ENCODE measurements around the gene GNB1L.

GNB1L gene

DNA sequence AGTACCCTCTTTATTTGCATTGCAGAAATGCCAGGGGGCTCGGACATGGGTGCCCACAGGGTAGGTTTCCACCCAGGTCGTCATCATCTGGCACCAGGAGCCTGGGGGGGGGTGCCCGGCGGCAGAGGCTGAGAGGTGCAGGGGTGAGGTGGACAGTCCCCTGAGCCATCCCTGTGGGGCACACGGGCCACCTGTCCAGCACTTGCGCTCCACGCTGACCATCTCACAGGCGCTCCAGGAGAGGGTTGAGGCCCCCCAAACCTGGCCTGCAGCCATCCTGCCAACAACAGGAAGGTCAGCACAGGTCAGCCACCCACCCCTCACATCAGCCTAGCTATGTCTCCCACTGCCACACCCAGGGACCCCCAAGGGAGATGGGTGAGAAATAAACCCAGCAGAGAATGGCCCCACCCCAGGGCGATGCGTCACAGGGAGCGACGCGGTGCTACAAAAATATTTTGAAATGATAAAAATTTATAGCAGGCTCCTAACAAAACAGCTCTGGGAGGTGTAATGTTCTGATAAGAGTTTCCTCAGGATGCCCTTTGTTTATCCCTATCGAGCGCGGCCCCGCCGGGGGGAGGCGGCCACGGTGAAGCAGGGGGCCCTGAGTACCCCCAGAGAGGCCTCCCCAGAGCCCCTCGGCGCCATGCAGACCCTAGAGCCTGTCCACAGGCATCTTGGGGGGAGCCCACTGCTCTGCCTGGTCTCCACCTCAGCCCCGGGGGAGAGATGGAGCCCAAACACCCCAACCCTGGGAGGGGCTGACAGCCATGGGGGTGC lies 21.0 kb upstream of the GNB1L start:
- no peak for DNase-seq (ENCODE audit: low read depth)

DNA sequence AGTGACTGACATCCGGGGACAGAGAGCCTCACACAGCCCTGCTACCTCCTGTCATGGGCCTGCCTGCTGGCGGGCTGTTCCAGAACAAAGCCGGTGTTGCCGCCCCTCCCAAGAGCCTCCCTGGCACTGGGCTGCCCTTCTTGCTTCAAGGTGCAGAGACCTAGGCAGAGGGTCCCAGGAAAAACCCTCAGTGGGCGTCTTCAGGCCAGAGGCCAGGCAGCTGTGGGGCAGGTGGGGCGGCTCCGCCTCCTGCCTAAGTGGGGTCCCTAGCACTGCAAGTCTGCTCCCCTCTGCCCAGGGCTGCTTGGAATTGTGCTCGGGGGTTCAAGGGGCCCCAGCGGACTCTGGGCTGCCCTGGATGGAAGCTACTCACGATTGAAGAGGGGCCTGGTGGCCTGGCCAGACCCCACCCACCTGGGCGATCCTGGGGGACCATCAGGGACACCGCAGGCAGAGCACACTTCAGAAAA lies 20.4 kb upstream of the GNB1L start:
- DNase-seq (ENCODE audit: low read depth) = no peak

DNA sequence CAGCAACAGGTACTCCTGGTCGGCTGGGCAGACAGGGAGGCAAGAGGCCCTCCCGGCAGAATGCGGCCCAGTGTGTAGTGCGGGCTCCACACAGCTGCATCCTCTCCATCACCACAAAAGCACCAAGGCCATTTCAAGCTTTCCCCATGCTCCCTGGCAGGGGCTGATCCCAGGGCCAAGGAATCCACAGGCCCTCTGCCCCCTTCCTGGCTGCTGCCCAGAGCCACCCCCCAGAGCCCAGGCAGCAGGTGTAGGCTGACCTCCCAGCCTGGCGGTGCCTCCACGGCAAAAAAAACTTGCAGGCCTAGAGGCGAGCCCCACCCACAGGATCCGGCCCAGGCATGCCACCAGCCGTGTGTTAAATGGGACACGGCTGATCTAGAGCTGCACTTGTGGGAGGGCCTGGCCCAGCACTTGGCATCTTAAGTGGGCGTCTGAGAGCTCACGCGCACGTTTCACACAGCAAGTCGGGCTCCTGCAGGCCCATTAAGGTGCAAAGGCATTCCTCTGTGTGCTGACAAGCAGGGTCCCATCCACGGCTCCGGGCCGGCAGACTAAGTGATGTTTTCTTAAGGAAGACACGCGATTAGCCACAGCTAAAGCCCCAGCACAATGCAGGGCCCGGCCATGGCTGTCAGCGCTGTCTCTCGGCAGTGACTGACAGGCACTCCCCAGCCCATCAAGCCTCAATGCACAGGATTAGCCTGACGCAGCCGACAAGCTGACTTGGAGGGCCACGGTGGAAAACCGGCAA lies 19.8 kb upstream of the GNB1L start:
- no peak for DNase-seq (ENCODE audit: low read depth)

DNA sequence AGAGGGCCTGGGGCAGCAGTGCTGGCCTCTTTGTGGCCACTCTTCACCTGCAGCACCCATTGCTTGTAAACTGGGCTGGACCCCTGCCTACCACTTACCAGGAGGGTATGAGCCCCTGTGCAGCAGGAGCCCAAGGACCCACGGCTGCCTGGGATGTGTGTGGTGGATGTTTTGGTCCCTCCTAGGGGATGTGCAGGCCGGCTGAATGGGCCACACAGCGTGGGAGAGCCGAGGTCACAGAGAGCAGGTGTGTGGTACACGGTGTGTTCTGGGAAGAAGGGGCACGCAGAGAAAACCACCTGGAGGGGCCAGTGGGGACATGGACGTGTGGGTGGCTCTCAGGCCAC lies 19.3 kb upstream of the GNB1L start:
- DNase-seq (ENCODE audit: low read depth) = no peak

DNA sequence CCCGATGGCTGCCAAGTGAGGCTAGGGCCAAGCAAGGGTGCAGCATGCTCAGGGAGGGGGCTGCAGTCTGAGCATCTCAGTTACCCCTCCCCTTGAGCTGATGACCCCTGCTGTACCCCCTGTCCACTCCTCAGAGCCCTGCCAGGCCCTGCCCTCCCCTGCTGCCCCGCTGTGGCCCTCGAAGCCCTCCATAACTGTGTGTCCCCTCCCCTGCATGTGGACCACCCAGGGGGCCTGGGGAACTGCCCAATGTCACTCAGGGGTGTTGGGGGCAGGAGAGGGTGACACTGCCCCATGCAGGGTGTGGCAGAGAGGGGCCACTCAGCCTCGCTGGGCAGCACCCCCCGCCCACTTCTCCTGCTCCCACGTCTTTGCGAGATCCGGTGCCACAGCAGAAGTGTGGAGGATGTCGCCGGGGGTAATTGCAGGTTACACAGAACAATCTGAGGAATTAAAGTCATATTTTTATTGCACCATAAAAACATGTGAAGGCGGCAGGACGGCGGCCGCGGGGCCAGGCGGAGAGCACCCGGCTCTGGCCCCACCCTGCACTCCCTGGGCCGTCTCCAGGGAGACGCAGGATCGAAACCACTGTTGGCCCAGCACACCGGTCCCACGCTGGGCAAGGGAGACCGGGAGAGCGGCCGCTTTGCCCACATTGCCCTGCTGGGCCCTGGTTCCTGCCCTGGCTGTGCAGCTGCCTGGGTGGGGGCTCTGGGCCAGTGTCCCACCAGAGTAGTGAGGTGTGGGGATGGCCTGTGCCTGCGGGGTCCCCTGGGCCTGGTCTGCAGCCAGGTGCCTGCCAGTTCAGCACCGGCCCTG lies 18.7 kb upstream of the GNB1L start:
- DNase-seq (ENCODE audit: low read depth) = no peak

DNA sequence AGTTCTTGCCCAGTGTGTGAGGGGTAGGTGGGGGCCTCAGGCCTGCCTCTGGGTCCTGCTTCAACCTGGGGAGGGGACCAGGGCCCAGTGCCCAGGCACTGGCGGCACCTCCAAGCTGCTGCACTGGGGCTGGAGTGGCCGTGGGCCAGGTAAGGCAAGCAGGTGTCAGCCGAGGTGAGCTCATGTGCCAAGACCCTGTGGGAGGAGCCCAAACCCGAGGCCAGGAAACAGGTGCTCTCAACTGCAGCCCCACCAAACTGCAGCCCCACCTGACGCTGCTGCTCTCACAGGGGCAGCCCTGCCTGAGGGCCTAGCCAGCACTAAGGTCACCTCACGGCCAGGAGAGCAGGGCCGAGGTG lies 18.1 kb upstream of the GNB1L start:
- DNase-seq (ENCODE audit: low read depth) = no peak

DNA sequence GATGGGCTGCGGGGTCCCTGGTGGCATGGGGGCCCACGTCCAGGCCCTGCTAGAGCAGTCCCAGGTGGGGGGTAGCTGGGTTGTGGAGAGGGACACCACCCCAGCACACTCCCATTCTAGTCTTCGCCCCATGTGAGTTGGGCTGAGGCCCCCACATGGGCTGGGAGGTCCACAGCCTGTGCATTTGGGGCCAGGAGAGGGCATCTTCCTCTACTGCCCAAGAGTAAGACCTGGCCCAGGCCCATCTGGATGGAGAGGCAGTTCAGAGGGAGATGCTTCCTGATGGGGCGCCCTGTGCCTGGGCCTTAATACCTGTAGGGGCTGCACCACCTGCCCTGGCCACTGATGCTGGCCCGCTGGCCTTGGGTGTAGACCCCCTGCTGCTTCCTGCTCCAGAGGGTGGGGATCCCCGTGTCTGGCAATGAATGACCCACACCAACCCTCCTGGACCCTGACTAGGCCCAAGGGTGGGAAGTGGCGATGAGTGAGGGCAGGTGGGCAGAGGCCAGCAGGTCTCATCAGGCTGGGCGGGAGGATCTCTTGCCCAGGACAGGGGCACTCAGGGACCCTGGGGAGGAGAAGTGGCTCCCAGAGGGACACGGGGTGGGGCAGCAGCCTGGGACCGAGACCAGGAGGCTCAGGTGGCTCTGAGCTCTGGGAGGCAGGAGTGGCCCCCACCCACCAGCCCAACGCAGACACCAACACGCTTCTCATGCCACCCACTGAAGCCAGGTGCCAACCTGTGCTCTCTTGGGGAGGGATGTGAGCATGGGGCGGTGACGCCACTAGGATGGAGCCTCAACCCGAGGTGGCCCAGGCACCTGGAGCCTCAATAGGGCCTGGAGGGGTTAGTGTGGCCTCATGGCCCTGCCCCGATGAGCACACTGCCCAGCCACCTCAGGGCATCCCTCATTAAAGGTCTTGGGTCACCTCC lies 17.4 kb upstream of the GNB1L start:
- no peak for DNase-seq (ENCODE audit: low read depth)

DNA sequence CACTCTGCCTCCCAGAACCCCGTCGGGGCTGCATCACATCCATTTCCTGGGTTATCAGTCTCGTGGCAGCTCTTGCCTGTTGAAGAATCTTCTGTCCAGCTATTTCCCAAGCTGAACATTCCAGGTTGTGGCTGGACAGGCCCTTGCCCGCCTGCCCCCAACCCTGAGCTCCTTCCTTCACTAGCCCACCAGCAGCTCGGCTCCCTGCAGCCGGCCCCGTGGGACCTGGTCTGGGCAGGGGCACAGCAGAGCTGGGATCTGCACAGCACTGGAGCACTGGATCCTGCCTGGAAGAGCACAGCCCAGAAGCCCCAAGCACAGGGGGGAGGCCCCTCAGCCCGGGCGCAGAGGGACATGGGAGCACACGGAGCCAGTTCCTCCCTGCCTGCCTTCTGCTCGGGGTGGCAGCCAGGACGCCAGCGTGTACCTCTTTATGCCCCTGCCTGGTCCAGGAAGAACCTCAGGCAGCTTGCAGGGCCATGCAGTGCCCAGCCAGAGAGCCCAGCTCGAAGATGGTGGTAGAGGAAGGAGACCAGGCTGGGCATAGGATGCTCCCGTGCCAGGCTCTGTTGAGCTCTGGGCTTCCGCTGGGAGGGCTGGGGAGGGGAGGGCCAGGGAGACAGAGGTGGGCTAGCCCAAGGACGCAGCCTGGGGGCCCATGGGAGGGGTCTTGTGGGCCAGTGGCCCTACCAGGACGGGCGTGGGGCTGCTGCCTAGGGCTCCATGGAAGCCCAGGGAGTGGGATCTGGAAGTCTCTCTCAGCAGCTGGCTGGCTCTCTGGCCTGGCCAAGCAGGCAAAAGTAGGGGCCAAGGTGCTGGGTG lies 16.6 kb upstream of the GNB1L start:
- no peak for DNase-seq (ENCODE audit: low read depth)

DNA sequence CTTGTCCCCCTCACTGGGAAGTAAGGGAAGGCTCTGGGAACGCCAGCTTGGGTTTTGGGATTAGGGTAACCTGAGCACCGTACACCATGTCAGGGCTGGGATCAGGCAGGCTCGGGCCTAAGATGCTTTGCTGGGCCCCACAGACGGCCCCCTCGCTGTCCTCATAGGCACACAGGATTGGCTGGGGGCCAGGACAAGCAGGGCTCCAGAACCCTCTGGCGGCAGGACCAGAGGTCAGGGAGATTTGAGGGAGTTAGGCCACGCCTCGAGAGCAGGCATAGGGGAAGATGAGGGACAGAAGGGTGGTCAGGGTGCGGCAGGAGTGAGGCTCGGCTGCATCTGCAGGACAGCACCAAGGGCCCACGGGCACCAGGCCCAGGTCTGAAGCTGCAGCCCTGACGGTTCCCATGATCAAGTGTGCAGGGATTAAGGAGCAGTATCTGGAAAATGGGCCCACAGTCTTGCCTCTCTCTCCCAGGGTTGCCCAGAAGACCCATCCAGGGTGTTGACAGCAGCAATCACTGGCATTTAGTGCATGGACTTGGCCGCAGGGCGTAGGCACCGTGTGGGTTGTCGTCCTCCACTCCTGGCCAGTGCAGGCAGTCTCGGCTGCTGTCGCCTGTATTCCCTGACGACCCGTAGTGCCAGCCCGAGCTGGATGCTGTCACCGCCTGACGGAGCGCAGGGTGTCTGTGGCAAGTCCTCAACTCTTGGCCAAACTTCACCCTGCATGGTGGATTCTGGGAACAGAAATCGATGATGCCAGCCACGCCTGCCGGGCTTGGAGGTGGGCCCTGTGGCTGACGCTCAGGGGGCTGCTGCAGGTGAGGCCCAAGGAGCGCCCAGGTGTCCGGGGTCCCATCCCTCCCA lies 15.7 kb upstream of the GNB1L start:
- DNase-seq (ENCODE audit: low read depth) = no peak

DNA sequence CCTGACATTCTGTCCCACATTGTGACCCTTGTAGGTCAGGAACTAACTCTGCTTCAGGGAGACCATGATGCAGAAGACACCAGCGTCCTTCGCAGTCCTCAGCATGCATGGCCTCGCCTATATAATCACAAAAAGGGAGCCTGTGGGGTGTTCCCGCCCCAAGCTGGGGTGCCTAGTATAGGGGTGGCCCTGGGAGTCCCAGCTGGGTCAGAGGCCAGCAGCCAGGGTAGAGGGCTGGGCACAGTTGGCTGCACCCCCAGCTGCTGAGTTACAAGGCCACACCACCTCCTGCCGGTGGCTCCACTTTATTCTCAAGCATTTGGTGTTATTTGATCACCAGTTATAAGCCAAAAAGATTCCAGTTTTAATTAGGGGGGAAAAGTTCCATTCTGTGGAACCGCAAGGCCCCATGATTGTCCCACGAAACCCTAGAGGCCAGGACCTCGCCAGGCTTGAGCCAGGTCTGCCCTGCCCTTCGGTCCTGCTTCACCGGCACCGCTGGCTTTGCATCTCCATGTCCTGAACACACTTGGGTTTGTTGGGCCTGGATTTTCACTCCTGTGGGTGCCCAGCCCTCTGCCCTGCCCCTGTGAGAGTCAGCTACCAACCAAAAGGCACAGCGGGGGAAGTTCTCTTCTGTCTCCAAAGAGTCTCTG lies 15.0 kb upstream of the GNB1L start:
- no peak for DNase-seq (ENCODE audit: low read depth)

DNA sequence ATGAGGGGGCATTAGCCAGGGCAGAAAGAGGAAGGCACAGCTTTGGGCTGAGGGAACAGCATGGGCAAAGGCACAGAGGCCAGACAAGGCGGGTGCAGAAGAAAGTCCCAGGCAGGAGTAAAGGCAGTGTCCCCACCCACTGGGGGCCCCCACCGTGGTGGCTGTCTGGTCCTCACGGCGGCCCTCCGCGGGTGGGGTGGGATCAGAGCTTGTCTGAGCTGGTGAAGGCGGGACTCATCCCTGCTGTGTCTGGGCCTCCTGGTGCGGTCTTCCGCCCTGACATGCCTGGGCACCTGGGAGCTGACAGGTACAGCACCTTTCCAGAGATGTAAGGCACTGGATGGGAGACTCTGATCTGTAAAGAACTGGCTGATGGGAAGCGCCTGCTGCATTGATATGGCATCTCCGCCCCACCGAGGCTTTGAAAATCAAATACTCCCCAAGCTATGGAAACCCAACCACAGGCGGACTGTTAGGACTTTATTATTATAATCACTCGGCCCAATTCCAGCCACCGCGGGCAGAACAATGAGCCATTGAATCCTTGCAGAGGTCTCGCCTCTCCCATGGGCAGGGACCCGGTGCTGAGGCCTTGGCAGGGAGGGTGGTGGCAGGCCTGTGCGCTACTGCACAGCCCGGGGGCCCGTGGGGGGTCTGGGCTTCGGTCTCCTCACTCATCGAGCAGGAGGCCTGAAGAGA lies 14.2 kb upstream of the GNB1L start:
- no peak for DNase-seq (ENCODE audit: low read depth)

DNA sequence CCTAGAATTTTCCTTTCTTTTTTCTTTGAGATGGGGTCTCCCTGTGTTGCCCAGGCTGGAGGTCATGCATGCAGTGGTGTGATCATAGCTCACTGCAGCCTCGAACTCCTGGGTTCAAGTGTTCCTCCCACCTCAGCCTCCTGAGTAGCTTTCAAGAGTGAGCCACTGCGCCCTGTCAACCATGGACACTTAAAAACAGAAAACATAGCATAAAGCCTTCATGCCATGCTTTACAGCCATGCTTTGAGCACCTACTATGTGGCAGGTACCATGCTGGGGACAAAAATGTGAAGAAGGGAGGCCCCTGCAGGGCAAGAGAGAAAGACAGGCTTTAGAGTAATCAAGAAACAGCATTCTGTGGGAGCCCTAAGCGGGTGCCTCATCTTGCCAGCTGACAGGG lies 13.7 kb upstream of the GNB1L start:
- DNase-seq (ENCODE audit: low read depth) = no peak

DNA sequence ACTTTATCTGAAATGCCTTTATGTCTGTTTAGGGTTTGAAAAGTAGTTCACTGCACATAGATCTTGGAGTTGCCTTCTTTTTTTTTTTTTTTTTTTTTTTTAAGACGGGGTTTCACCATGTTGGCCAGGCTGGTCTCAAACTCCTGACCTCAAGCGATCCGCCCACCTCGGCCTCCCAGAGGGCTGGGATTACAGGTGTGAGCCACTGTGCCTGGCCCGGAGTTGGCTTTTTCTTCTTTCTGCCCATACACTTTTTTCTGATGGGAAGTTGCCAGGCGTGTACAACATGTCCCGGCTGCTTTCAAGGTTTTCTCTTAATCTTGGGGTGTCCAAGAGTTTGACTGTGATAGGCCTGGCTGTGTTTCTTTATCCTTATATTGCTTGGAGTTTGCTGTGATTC lies 12.9 kb upstream of the GNB1L start:
- DNase-seq (ENCODE audit: low read depth) = no peak

DNA sequence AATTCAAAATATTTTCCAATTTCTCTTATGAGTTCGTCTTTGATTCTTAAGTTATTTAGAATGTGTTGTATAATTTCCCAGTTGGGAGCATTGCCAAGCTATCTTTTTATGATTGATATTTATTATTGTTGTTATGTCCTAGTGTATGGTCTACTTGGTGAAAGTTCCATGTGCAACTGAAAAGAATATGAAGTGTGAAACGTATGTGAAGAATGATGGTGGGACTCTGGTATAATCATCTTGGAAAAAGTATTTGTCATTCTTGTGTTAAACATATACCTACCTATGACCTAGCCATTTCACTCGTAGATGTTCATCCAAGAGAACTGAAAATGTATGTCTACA lies 12.0 kb upstream of the GNB1L start:
- DNase-seq (ENCODE audit: low read depth) = no peak

DNA sequence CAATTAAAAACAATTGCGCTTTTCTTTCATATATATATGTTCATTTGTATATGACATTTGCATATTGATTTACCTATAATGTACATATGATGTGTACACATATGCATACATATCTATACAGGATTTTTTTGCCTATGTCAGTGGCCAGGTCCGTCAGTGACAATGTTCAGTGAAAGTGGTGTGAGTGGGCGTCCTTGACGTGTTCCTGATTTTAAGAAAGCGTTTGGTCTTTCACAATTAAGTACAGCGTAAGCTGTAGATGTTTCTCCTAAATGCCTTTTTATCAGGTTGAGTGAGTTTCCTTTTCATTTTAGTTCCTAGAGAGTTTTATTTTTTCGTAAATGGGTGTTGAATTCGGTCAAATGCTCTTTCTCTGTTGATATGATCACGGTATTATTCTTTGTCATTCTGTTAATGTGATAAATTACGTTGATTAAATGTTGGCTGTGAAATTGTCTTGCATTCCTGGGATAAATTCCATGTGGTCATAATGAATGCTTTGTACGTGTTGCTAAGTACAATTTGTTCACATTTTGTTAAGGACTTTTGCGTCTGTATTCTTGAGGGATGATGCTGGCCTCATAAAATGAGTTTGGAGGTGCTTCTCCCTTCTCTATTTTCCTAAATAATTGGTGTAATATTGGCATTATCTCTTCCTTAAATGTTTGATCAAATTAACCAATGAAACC lies 10.6 kb upstream of the GNB1L start:
- no peak for DNase-seq (ENCODE audit: low read depth)

DNA sequence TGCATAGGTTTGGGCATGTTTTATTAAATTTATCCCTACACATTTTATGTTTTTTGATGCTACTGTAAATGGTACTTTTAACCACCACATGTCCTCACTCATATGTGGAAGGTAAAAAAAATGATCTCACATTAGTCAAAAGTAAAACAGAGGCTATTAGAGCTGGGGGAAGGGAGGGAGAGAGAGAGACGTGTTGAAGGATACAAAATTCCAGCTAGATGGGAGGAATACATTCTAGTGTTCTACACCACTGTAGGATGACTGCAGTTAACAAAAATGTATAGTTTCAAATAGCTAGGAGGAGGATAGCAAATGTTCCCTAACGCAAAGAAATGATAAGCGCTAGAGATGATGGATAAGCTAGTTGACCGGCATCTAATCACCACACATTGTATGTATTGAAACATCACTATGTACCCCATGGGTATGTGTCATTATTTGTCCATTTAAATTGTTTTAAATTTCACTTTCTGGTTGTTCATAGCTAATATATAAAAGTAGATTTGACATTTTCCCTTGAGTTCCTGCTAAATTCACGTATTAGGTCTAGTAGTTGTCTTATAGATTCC lies 9.9 kb upstream of the GNB1L start:
- DNase-seq (ENCODE audit: low read depth) = no peak

DNA sequence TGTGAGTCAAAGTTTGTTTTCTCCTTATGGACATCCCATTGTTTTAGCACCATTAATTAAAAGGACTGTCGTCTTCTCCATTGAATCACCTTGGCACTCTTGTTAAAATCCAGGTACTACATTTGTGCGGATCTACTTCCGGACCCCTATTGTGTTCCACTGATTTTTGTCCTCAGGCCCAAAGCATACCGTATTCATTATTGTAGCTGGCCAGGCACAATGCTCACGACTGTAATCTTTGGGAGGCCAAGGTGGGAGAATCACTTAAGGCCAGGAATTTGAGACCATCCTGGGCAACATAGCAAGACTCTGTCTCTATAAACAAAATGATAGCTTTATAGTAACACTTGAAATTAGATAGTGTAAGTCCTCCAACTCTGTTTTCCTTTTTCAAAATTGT lies 8.9 kb upstream of the GNB1L start:
- DNase-seq (ENCODE audit: low read depth) = no peak
